T-cell (primary cell): ENCODE data around the gene MTA1. TPM values are rescaled to one million over a fixed set of nuclear protein-coding genes. Genes with fewer than 3 reads are reported as not detected.

ENCODE experiments used
- ATAC-seq, 4 experiments: fragments of 200-7000 bp in 3 of 4; fragments of 150-1000 bp in 1 of 4; cut with Tn5 transposase; replicated peaks in 1 of 4; 1 replicate in 3 of 4; 2 replicates in 1 of 4; pipeline ENCODE4 v1.10.0; 2021; ENCODE audit warnings: moderate library complexity in 3 of 4, mild to moderate bottlenecking in 2 of 4, moderate number of reproducible peaks in 1 of 4
- CTCF ChIA-PET, 2 donors: fragments of 300-600 bp; sonication (Branson Sonifier 250); formaldehyde crosslinking; loops; one replicate each; lab custom pipeline; 2022; ENCODE audit warnings: antibody characterized with exemption in 2 of 2; lab: Charles Lee
- POLR2A ChIA-PET, 2 donors: fragments of 300-600 bp; sonication (Branson Sonifier 250); formaldehyde crosslinking; loops; one replicate each; lab custom pipeline; 2022; ENCODE audit warnings: antibody characterized with exemption in 2 of 2; lab: Charles Lee
- DNase-seq, 35 experiments: peaks; one replicate each; pipeline versions ENCODE4 v3.0.0 to v3.0.0-alpha.2; 2013 to 2023
- H3K27ac ChIP-seq: one replicate; pipeline ENCODE4 v1.5.1; 2013; ENCODE audit warnings: low read length
- H3K27me3 ChIP-seq, 2 experiments: replicated peaks in 1 of 2; 1 replicate in 1 of 2; 2 replicates in 1 of 2; pipeline versions ENCODE4 v1.6.1 to v1.7.0; 2013; ENCODE audit warnings: low read length in 1 of 2, mixed read lengths in 1 of 2; ENCODE audit not compliant: control insufficient read depth in 2 of 2, insufficient read depth in 2 of 2; ENCODE audit errors: extremely low read depth in 1 of 2
- H3K36me3 ChIP-seq, 2 donors: 1 replicate in 1 of 2; 2 replicates in 1 of 2; pipeline versions ENCODE4 v1.6.1 to v1.7.0; 2013; ENCODE audit warnings: low read length in 1 of 2; ENCODE audit not compliant: control insufficient read depth in 2 of 2, insufficient read depth in 1 of 2; ENCODE audit errors: extremely low read depth in 1 of 2
- H3K4me1 ChIP-seq, 2 experiments: 1 replicate in 1 of 2; 2 replicates in 1 of 2; pipeline versions ENCODE4 v1.6.1 to v1.7.0; 2013; ENCODE audit warnings: low read length in 2 of 2, mixed read lengths in 1 of 2; ENCODE audit not compliant: insufficient read depth in 2 of 2, control insufficient read depth in 1 of 2; ENCODE audit errors: extremely low read depth in 1 of 2
- H3K4me3 ChIP-seq, 2 donors: 1 replicate in 1 of 2; 2 replicates in 1 of 2; pipeline versions ENCODE4 v1.5.1 to v1.7.0; 2013; ENCODE audit warnings: mild to moderate bottlenecking in 2 of 2, low read length in 1 of 2, moderate library complexity in 1 of 2; ENCODE audit not compliant: control insufficient read depth in 1 of 2; ENCODE audit errors: extremely low read depth in 1 of 2
- H3K9me3 ChIP-seq: 2 replicates; pipeline ENCODE4 v1.7.0; 2013
- H3K27ac Mint-ChIP-seq, 2 donors: one replicate each; pipeline ENCODE4 v1.8.0; 2020 to 2021; ENCODE audit warnings: mild to moderate bottlenecking in 2 of 2, mixed read lengths in 2 of 2
- H3K27me3 Mint-ChIP-seq, 2 donors: one replicate each; pipeline ENCODE4 v1.8.0; 2021 to 2022; ENCODE audit warnings: mixed read lengths in 2 of 2
- H3K36me3 Mint-ChIP-seq: one replicate; pipeline ENCODE4 v1.8.0; 2021; ENCODE audit warnings: mixed read lengths
- H3K4me1 Mint-ChIP-seq, 3 donors: one replicate each; pipeline ENCODE4 v1.8.0; 2020 to 2022; ENCODE audit warnings: mixed read lengths in 3 of 3, mild to moderate bottlenecking in 1 of 3
- H3K4me3 Mint-ChIP-seq, 3 donors: one replicate each; pipeline ENCODE4 v1.8.0; 2020 to 2022; ENCODE audit warnings: mild to moderate bottlenecking in 3 of 3, mixed read lengths in 3 of 3, moderate library complexity in 3 of 3
- H3K9me3 Mint-ChIP-seq, 3 donors: one replicate each; pipeline ENCODE4 v1.8.0; 2020 to 2022; ENCODE audit warnings: mixed read lengths in 3 of 3
- WGBS: methylation state at CpG from one replicate; pipeline ENCODE4 v1.1.5; 2013; ENCODE audit warnings: missing lambda C conversion rate; ENCODE audit not compliant: insufficient coverage; 5-methylcytosine and 5-hydroxymethylcytosine counted together
- total RNA-seq, 35 experiments: library from RNA in 6 of 35; stranded (reverse) in 6 of 35; fragments of 120-200 nt in 1 of 35; gene quantifications; one replicate each; pipeline versions ENCODE4 v1.2.1 to v1.2.4 and lab custom pipeline; 2013 to 2026

Gene MTA1
- total RNA-seq: 100 to 1,000 TPM; 111 to 152 (median 141) TPM
- total RNA-seq (2013): 41.3 TPM
- total RNA-seq (lab: John Stamatoyannopoulos, UW): 50.5 to 101 (median 75.1) reads per million in 29 experiments

- peak in 27 of 35 experiments; percentile 13 to 73 (median 26) for DNase-seq
- H3K4me3 ChIP-seq: peak within 1 kb of the TSS; percentile 66 to 82
- 11% methylated on average over 89 of the region's 96 CpGs for WGBS
- Mint-ChIP-seq H3K27me3 (peaks cover 0 to 2% of the 10 kb centered on the region in 2 donors), H3K4me1 (peaks cover 31 to 39% (median 33%) of the 10 kb centered on the region in 3 donors), H3K4me3 (peak within 1 kb of the TSS; percentile 79 to 88 (median 84)), H3K9me3 (no peaks in the 10 kb centered on the region), H3K36me3 (no peaks in the 10 kb centered on the region), H3K27ac (peak within 1 kb of the TSS in 1 of 2 donors; percentile 86)
- peak within 1 kb of the TSS; percentile 38 for H3K27ac ChIP-seq
- peak; percentile 71 to 76 (median 72) for ATAC-seq
- no peaks in the 10 kb centered on the region for H3K9me3 ChIP-seq
- peaks cover 0 to 28% of the 10 kb centered on the region in 2 experiments for H3K27me3 ChIP-seq
- ChIA-PET POLR2A (no interaction called here), CTCF (no interaction called here)
- peaks cover 7 to 42% of the 10 kb centered on the region in 2 experiments for H3K4me1 ChIP-seq
- H3K36me3 ChIP-seq: no peaks in the 10 kb centered on the region
Measured at GRCh38 chr14:105419195-105420091, at the start of gene MTA1. Gene MTA1 (plus strand): TSS chr14:105419827. CDS start chr14:105420036, 209 bp downstream.

- no peaks in the 10 kb centered on the region for H3K9me3 ChIP-seq
- Mint-ChIP-seq H3K9me3 (no peaks in the 10 kb centered on the region), H3K27ac (no peak overlapping the region), H3K4me1 (peaks cover 12 to 15% (median 13%) of the 10 kb centered on the region in 3 donors), H3K27me3 (no peaks in the 10 kb centered on the region), H3K36me3 (peaks cover 4% of the 10 kb centered on the region), H3K4me3 (no peak overlapping the region)
- H3K27me3 ChIP-seq: no peaks in the 10 kb centered on the region
- CTCF ChIA-PET: interaction anchor here in 1 of 2 donors (0.8 kb wide), 2 partner anchors 44 to 61 kb away, joined by 3 read pairs; no protein-coding TSS in a partner anchor
- H3K4me1 ChIP-seq: peaks cover 0 to 17% of the 10 kb centered on the region in 2 experiments
- no peak overlapping the region for H3K4me3 ChIP-seq
- DNase-seq: no peak
- no peak overlapping the region for H3K27ac ChIP-seq
- WGBS: 89% methylated on average over 8 of the region's 11 CpGs
- POLR2A ChIA-PET: no interaction called here
- no peaks in the 10 kb centered on the region for H3K36me3 ChIP-seq
- ATAC-seq: no peak
Measured at GRCh38 chr14:105374389-105374788, 45.2 kb upstream of the MTA1 start.

GRCh38 chr14:105375635-105376057 is 44.0 kb upstream of the MTA1 start:
- Histone ChIP-seq H3K36me3 (peaks cover 0 to 3% of the 10 kb centered on the region in 2 donors), H3K4me1 (peaks cover 0 to 16% of the 10 kb centered on the region in 2 experiments), H3K27me3 (no peaks in the 10 kb centered on the region), H3K27ac (no peak overlapping the region), H3K9me3 (no peaks in the 10 kb centered on the region), H3K4me3 (no peak overlapping the region)
- H3K27ac Mint-ChIP-seq: peak overlapping the region; percentile 38 to 83
- no peaks in the 10 kb centered on the region for H3K27me3 Mint-ChIP-seq
- ChIA-PET CTCF (no interaction called here), POLR2A (no interaction called here)
- 6% methylated on average over 2 of the region's 4 CpGs for WGBS
- ATAC-seq (peak in 1 of 4 experiments; percentile 36), DNase-seq (peak in 2 of 35 experiments; percentile 23 to 30)
- no peak overlapping the region for H3K4me3 Mint-ChIP-seq
- no peaks in the 10 kb centered on the region for H3K9me3 Mint-ChIP-seq
- H3K36me3 Mint-ChIP-seq: peaks cover 3% of the 10 kb centered on the region
- H3K4me1 Mint-ChIP-seq: peaks cover 11 to 15% (median 12%) of the 10 kb centered on the region in 3 donors

GRCh38 chr14:105376521-105377440 is 42.8 kb upstream of the MTA1 start:
- no peak overlapping the region for H3K27ac Mint-ChIP-seq
- H3K4me3 Mint-ChIP-seq: no peak overlapping the region
- H3K9me3 Mint-ChIP-seq: no peaks in the 10 kb centered on the region
- Histone ChIP-seq H3K27ac (no peak overlapping the region), H3K9me3 (no peaks in the 10 kb centered on the region), H3K4me1 (peaks cover 0 to 10% of the 10 kb centered on the region in 2 experiments), H3K27me3 (no peaks in the 10 kb centered on the region), H3K36me3 (peaks cover 1 to 3% of the 10 kb centered on the region in 2 donors), H3K4me3 (no peak overlapping the region)
- ChIA-PET CTCF (no interaction called here), POLR2A (no interaction called here)
- DNase-seq (no peak), ATAC-seq (no peak)
- 94% methylated on average over 33 of the region's 34 CpGs for WGBS
- H3K27me3 Mint-ChIP-seq: no peaks in the 10 kb centered on the region
- H3K36me3 Mint-ChIP-seq: no peaks in the 10 kb centered on the region
- peaks cover 8 to 9% (median 8%) of the 10 kb centered on the region in 3 donors for H3K4me1 Mint-ChIP-seq

- Histone ChIP-seq H3K4me1 (peaks cover 0 to 10% of the 10 kb centered on the region in 2 experiments), H3K36me3 (peaks cover 6 to 10% of the 10 kb centered on the region in 2 donors), H3K27ac (no peak overlapping the region), H3K27me3 (no peaks in the 10 kb centered on the region), H3K4me3 (no peak overlapping the region), H3K9me3 (no peaks in the 10 kb centered on the region)
- POLR2A ChIA-PET: no interaction called here
- Mint-ChIP-seq H3K27me3 (no peaks in the 10 kb centered on the region), H3K36me3 (no peaks in the 10 kb centered on the region), H3K27ac (no peak overlapping the region), H3K4me3 (no peak overlapping the region), H3K4me1 (peaks cover 8 to 9% (median 8%) of the 10 kb centered on the region in 3 donors), H3K9me3 (no peaks in the 10 kb centered on the region)
- ATAC-seq (no peak), DNase-seq (no peak)
- CTCF ChIA-PET: no interaction called here
- WGBS: 93% methylated on average over 23 of the region's 23 CpGs
Measured at GRCh38 chr14:105377555-105378182, 42.0 kb upstream of the MTA1 start.
